Measurements from ENCODE around the gene ALS2CL. TPM values are rescaled to one million over a fixed set of nuclear protein-coding genes. Genes with fewer than 3 reads are reported as not detected.

Gene ALS2CL
- total RNA-seq, 1 experiment from 2014 or later = 16.4 TPM

DNA sequence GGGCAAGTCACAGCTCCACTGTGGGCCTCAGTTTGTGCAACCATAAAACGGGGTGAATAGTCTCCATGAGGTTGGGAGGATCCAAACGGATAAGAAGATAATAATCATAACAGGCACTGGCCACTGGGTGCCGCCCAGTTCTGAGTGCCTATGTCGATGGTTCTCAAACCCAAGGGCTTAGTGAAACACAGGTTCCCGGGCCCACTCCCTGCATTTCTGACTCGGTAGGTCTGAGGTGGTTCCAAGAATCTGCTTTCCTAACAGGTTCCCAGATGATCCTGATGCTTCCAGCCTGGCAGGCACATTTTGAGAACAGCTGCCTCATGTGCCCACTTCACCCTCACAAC, 21.2 kb downstream of the ALS2CL start:
- H3K9me3 ChIP-seq (ENCODE audit: control insufficient read depth in 1 of 2, insufficient read depth in 1 of 2, low read depth in 1 of 2, low read length in 2 of 2) = no peaks in the 10 kb centered on the region
- no peaks in the 10 kb centered on the region for H3K9me2 ChIP-seq (ENCODE audit: insufficient read depth)
- no peaks in the 10 kb centered on the region for H3K79me2 ChIP-seq (ENCODE audit: insufficient read depth, low read length)
- no peaks in the 10 kb centered on the region for H3K4me1 ChIP-seq (ENCODE audit: control insufficient read depth in 1 of 2, insufficient read depth in 2 of 2, low read length in 2 of 2)
- no peaks in the 10 kb centered on the region for H3K27me3 ChIP-seq (ENCODE audit: insufficient read depth, low read length)
- H3K27ac ChIP-seq (ENCODE audit: low read depth, low read length) = no peak overlapping the region
- H3K36me3 ChIP-seq (ENCODE audit: control insufficient read depth in 1 of 2, insufficient read depth in 2 of 2, low read length in 2 of 2) = no peaks in the 10 kb centered on the region
- no peaks in the 10 kb centered on the region for H4K20me1 ChIP-seq (ENCODE audit: insufficient read depth)
- no peak for TF ChIP-seq ZNF274 (IDR thresholded peaks at IDR 0.05; ENCODE audit: low read depth, low read length)
- TF ChIP-seq, protein P1, sequence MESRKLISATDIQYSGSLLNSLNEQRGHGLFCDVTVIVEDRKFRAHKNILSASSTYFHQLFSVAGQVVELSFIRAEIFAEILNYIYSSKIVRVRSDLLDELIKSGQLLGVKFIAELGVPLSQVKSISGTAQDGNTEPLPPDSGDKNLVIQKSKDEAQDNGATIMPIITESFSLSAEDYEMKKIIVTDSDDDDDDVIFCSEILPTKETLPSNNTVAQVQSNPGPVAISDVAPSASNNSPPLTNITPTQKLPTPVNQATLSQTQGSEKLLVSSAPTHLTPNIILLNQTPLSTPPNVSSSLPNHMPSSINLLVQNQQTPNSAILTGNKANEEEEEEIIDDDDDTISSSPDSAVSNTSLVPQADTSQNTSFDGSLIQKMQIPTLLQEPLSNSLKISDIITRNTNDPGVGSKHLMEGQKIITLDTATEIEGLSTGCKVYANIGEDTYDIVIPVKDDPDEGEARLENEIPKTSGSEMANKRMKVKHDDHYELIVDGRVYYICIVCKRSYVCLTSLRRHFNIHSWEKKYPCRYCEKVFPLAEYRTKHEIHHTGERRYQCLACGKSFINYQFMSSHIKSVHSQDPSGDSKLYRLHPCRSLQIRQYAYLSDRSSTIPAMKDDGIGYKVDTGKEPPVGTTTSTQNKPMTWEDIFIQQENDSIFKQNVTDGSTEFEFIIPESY (IDR thresholded peaks at IDR 0.05; ENCODE audit: extremely low read depth, insufficient replicate concordance, low read length) = no peak
- TF ChIP-seq RAD21 (IDR thresholded peaks at IDR 0.05; ENCODE audit: low read depth) = no peak
- TF ChIP-seq POLR2A (IDR thresholded peaks at IDR 0.05; ENCODE audit: borderline replicate concordance, extremely low read depth, insufficient read depth, insufficient read length) = no peak
- TF ChIP-seq CEBPB (IDR thresholded peaks at IDR 0.05; ENCODE audit: low read depth) = no peak
- no peak for TF ChIP-seq SRF (IDR thresholded peaks at IDR 0.05; ENCODE audit: low read depth)
- TF ChIP-seq, protein P2, sequence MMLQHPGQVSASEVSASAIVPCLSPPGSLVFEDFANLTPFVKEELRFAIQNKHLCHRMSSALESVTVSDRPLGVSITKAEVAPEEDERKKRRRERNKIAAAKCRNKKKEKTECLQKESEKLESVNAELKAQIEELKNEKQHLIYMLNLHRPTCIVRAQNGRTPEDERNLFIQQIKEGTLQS (IDR thresholded peaks at IDR 0.05) = no peak
- no peak for TF ChIP-seq POLR2AphosphoS5 (IDR thresholded peaks at IDR 0.05; ENCODE audit: low read depth, low read length)
- no peak for TF ChIP-seq EZH2phosphoT487 (IDR thresholded peaks at IDR 0.05; ENCODE audit: borderline replicate concordance)
- TF ChIP-seq, protein P3, sequence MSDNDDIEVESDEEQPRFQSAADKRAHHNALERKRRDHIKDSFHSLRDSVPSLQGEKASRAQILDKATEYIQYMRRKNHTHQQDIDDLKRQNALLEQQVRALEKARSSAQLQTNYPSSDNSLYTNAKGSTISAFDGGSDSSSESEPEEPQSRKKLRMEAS (IDR thresholded peaks at IDR 0.05) = no peak
- TF ChIP-seq CBX3 (IDR thresholded peaks at IDR 0.05; ENCODE audit: low read depth) = no peak
- TF ChIP-seq ELF1 (IDR thresholded peaks at IDR 0.05; ENCODE audit: borderline replicate concordance, low read depth) = no peak
- no peak for TF ChIP-seq SIN3A (IDR thresholded peaks at IDR 0.05; ENCODE audit: low read depth)
- no peak for TF ChIP-seq EZH2 (IDR thresholded peaks at IDR 0.05)
- TF ChIP-seq TCF7L2 (IDR thresholded peaks at IDR 0.05; ENCODE audit: borderline replicate concordance, extremely low read depth, insufficient read depth, insufficient read length) = no peak
- ATAC-seq (no peak), DNase-seq (ENCODE audit: low read depth, low spot score) (no peak)
- intact Hi-C loops (cut with micrococcal nuclease) = no loop called here
- POLR2A ChIA-PET = no interaction called here
- no peak overlapping the region for H3K4me2 ChIP-seq (ENCODE audit: low read length)
- RAD21 ChIA-PET (ENCODE audit: low non-redundant PET in 1 of 2, low total read pairs in 2 of 2, uncharacterized antibody in 2 of 2, unreplicated experiment in 2 of 2) = no interaction called here
- no peak overlapping the region for H3K4me3 ChIP-seq (replicated peaks in 1 of 2; ENCODE audit: low read depth in 1 of 2, low read length in 2 of 2)
- BruUV-seq (replicated peaks) = no TSS peak
- CTCF ChIA-PET = no interaction called here
- H2AFZ ChIP-seq (ENCODE audit: low read depth, low read length, poor library complexity, severe bottlenecking) = no peak overlapping the region
- H3K9ac ChIP-seq (ENCODE audit: low read length) = no peak overlapping the region

Measured in HCT116 (cell line).